T-helper 1 cell treated with Interleukin-12 subunit alpha and Interleukin-12 subunit beta and Interleukin-4 antibody, amounts not matched to agents 30 μg/mL and 1 μg/mL, for 36 hours (primary cell): ENCODE data around the gene SDC4.
A peak's percentile ranks its signal among the peaks of the same experiment; 100 is the strongest.

ENCODE experiments used
- H3K27ac Mint-ChIP-seq: one replicate; pipeline ENCODE4 v1.8.0; 2021; ENCODE audit warnings: mild to moderate bottlenecking, mixed read lengths
- H3K27me3 Mint-ChIP-seq: one replicate; pipeline ENCODE4 v1.8.0; 2021; ENCODE audit warnings: low read depth, mixed read lengths
- H3K36me3 Mint-ChIP-seq: one replicate; pipeline ENCODE4 v1.8.0; 2021; ENCODE audit warnings: low read depth, mixed read lengths
- H3K4me1 Mint-ChIP-seq: one replicate; pipeline ENCODE4 v1.8.0; 2021; ENCODE audit warnings: low read depth, mixed read lengths
- H3K4me3 Mint-ChIP-seq: one replicate; pipeline ENCODE4 v1.8.0; 2021; ENCODE audit warnings: mild to moderate bottlenecking, moderate library complexity, mixed read lengths
- H3K9me3 Mint-ChIP-seq: one replicate; pipeline ENCODE4 v1.8.0; 2021; ENCODE audit warnings: mixed read lengths

SDC4 gene, protein sequence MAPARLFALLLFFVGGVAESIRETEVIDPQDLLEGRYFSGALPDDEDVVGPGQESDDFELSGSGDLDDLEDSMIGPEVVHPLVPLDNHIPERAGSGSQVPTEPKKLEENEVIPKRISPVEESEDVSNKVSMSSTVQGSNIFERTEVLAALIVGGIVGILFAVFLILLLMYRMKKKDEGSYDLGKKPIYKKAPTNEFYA

DNA sequence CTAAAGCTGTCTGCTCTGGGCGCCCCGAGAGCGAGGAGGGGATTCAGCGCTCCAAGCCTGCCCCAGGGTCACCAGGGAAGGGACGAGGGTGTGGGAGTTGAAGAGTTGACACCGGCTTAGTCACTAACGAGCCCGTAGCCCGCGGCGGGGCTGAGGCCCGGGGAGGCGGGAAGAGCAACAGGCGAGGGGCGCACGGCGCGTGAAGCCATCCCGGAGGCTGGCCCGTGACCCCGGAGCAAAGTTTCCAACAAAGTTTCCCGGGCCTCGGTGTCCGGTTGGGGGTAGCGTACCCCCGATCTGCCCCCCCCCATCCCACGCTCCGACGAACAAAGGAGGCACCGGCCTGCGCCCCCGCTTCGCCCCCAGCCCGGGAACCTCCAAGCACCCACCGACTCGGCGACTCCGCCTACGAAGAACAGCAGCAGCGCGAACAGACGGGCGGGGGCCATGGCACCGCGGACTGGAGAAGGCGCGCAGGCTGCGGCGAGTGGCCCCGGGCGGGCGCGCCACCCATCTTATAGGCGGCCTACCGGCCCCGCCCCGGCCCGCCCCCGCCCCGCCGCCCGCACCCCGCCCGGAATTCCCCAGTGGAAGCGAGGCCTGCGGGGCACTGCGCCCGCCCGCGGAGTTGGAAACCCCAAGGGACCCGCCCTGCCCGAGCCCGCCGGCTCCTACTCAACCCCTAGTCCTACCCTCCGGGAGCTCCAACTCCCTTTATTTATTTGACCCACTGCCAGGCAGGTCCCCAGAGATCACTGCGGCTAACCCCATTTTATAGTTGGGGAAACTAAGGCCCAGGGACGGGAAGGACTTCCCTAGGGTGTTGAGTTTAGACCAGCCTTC, at the start of gene SDC4:
Gene SDC4, minus strand, starts transcription at position 489 of the 843 bp plus-strand sequence. Its CDS starts 40 bp downstream, at position 449.
- H3K4me1 Mint-ChIP-seq: peaks cover 52% of the 10 kb centered on the region
- H3K27ac Mint-ChIP-seq: peak within 1 kb of the TSS; percentile 72

DNA sequence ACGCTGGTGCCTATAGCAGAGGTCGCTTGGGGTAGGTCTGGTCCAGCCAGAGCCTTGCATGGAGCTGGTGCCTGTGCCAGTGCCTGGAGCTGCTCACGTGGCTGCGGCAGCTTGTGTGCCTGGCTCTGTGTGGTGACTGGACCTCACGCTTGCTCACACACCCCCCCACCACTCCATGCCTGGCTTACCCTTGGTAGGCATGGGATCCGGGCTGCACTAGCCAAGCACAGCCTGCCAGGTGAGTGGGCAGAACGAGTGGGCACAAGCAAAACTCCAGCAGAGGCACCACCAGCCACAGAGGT, 46.8 kb upstream of the SDC4 start:
- Mint-ChIP-seq H3K9me3 (peaks cover 9% of the 10 kb centered on the region), H3K4me3 (no peak overlapping the region), H3K27ac (no peak overlapping the region), H3K27me3 (no peaks in the 10 kb centered on the region), H3K4me1 (no peaks in the 10 kb centered on the region), H3K36me3 (peaks cover 5% of the 10 kb centered on the region)

More for the DNA sequence above, at the start of gene SDC4:
- Mint-ChIP-seq H3K27me3 (no peaks in the 10 kb centered on the region), H3K36me3 (peaks cover 7% of the 10 kb centered on the region), H3K9me3 (no peaks in the 10 kb centered on the region), H3K4me3 (peak within 1 kb of the TSS; percentile 95)

DNA sequence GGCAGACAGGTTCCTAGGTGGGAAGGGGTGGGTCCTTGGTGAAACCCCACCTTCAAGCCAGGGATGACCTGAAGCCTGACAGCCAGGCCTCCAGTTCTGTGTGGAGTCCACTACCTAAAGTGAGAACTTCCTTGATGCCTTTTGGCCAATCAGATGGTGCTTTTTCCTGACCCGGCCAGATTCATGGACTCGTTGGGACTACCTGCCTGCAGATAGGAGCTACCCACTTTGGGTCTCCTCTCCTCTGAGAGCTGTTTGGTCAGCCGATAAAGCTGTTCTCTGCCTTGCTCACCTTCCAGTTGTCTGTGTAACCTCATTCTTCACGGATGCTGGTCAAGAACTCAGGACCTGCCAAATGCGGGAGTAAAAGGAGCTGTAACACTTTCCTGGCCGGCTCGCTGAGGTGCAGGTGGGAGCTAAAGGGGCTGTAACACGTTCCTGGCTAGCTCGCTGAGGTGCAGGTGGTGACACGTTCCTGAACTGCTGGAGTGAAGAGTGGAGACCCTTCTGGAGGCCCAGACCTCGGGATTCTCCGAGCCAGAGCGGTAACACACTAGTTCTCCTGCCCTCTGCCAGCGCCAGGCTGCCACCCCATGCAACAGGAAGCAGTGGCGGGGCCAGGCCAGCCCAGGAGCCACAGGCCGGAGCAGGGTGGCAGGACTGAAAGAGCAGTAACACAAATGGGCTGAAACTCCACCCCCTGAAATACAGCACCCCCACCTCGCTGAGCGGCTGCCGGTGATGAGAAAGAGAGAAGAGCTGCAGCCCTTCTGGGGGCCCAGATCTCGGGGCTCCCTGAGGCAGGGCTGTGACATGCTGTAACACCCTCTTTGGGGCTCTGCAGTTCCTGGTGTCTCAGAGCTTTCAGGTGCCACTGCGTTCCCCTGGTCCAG, 46.2 kb upstream of the SDC4 start:
- Mint-ChIP-seq H3K27me3 (no peaks in the 10 kb centered on the region), H3K36me3 (peaks cover 1% of the 10 kb centered on the region), H3K27ac (no peak overlapping the region), H3K4me3 (no peak overlapping the region), H3K4me1 (no peaks in the 10 kb centered on the region), H3K9me3 (peaks cover 3% of the 10 kb centered on the region)

DNA sequence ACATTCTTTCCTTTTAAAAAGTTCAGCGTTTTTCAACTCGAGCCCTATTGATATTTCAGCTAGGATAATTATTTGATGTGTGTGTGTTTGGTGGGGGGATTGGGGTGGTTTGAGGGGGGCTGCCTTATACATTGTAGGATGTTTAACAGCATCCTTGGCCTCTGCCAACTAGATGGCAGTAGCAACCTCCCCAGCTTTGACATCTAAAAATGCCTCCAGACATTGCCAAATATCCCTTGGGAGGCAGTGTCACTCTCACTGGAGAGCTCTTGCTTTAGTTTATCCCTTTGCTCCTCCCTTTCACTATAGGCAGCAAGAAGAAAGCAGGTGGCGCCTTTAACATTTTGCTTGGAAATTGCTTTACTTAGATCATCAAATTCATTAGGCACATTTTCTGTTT, 44.5 kb upstream of the SDC4 start:
- peaks cover 2% of the 10 kb centered on the region for H3K27me3 Mint-ChIP-seq
- H3K4me1 Mint-ChIP-seq: no peaks in the 10 kb centered on the region
- H3K27ac Mint-ChIP-seq: no peak overlapping the region
- peaks cover 1% of the 10 kb centered on the region for H3K36me3 Mint-ChIP-seq
- no peak overlapping the region for H3K4me3 Mint-ChIP-seq
- no peaks in the 10 kb centered on the region for H3K9me3 Mint-ChIP-seq

DNA sequence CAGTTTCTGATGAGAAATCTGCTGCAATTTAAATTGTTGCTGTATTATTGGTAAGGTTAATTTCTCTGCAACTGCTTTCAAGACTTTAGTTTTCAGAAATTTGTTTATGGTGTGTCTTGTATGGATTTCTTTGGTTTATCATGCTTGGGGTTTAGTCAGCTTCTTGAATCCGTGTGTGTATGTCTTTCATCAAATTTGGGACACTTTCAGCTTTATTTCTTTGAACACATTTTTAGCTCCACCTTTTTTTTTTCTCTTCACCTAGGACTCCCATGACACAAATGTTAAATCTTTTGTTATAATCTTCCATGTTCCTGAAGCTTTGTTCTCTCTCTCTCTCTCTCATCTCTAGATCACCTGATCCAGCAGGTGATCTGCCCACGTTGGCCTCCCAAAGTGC, 43.3 kb upstream of the SDC4 start:
- H3K27ac Mint-ChIP-seq: no peak overlapping the region

DNA sequence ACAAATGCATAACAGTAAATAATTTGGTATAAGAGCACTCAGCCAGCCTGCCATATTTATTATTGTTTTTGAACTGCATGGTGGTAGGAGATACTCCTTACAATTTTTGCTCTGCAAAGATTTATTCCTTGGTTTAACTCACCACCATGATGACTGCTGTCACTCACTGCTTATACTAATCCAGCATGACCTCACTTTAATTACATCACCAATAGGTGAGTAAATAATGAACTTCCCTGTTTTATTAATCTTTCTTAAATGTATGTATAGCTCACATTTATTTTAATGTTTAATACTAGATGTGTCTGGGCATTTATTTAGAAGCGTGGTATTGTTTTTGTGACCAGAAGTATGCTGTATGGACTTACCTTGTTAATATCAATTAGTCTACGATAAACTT, 42.7 kb upstream of the SDC4 start:
- Mint-ChIP-seq H3K9me3 (peaks cover 9% of the 10 kb centered on the region), H3K27me3 (peaks cover 2% of the 10 kb centered on the region), H3K36me3 (peaks cover 5% of the 10 kb centered on the region), H3K4me1 (peaks cover 4% of the 10 kb centered on the region), H3K27ac (no peak overlapping the region), H3K4me3 (no peak overlapping the region)

More for the DNA sequence above, 43.3 kb upstream of the SDC4 start:
- Mint-ChIP-seq H3K9me3 (peaks cover 9% of the 10 kb centered on the region), H3K4me1 (peaks cover 4% of the 10 kb centered on the region), H3K4me3 (no peak overlapping the region), H3K36me3 (peaks cover 5% of the 10 kb centered on the region), H3K27me3 (peaks cover 2% of the 10 kb centered on the region)

DNA sequence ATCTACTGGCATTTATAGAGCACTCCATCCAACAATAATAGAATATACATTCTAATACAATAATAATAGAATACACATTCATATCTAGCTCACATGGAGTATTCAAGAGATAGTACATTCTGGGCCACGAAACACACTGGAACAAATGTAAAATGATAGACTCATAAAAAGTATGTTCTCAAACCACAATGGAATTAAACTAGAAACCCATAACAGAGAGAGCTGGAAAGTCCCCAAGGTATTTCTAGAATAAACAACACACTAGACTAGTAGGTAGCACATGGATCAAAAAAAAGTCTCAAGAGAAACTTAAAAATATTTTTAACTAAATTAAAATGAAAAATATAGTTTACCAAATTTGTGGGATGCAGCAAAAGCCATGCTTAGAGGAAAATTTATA, 39.0 kb upstream of the SDC4 start:
- peaks cover 4% of the 10 kb centered on the region for H3K4me1 Mint-ChIP-seq
- peaks cover 2% of the 10 kb centered on the region for H3K27me3 Mint-ChIP-seq
- H3K36me3 Mint-ChIP-seq: peaks cover 3% of the 10 kb centered on the region
- H3K27ac Mint-ChIP-seq: no peak overlapping the region
- no peak overlapping the region for H3K4me3 Mint-ChIP-seq
- H3K9me3 Mint-ChIP-seq: peaks cover 9% of the 10 kb centered on the region

DNA sequence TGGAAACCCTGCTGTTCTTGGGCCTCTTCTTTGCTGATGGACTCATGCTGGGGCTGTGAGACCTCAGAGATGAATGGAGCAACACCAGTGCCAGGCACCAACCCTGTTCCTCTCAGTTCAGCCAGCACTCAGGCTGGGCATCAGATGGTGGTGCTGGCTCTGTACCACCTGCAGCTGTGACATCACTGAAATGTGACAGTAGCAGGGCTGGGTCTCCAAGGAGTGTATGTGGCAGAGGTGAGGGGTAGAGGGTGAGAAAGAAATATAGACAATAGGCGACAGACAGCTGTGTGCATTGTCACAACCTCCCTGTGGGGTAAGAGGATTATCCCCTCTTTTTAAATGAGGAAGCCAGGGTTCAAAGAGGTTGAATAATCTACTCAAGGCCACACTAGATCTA, 30.0 kb upstream of the SDC4 start, which contains the start of gene TP53TG5:
Gene TP53TG5, minus strand, starts transcription at position 135 of the 400 bp plus-strand sequence. Its CDS starts 89 bp downstream, at position 46.
- no peaks in the 10 kb centered on the region for H3K27me3 Mint-ChIP-seq
- H3K27ac Mint-ChIP-seq: no peak within 1 kb of the TSS
- H3K4me3 Mint-ChIP-seq: no peak within 1 kb of the TSS
- H3K9me3 Mint-ChIP-seq: no peaks in the 10 kb centered on the region
- peaks cover 3% of the 10 kb centered on the region for H3K36me3 Mint-ChIP-seq
- peaks cover 13% of the 10 kb centered on the region for H3K4me1 Mint-ChIP-seq

DNA sequence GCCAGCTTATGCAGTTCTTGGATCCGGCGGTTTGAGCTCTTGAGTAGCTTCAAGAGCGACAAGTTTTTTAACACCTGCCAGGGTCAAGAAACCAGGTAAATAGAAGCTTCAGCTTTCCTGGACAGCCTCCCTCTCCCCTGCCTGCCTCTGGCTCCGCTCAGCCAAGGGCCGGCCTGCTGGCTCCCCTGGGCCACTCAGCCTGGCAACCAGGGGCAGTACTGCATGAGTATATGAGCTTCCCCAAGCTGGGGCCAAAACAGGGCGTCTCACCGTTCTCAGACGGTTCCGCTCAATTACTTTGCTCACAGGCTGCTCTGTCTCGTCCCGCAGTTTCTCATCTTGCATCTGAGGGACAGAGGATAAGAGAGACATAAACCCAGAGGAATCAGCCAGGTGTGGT, 29.0 kb upstream of the SDC4 start:
- Mint-ChIP-seq H3K27ac (no peak overlapping the region), H3K9me3 (no peaks in the 10 kb centered on the region), H3K4me3 (no peak overlapping the region), H3K36me3 (peaks cover 3% of the 10 kb centered on the region), H3K27me3 (no peaks in the 10 kb centered on the region), H3K4me1 (peaks cover 18% of the 10 kb centered on the region)

DNA sequence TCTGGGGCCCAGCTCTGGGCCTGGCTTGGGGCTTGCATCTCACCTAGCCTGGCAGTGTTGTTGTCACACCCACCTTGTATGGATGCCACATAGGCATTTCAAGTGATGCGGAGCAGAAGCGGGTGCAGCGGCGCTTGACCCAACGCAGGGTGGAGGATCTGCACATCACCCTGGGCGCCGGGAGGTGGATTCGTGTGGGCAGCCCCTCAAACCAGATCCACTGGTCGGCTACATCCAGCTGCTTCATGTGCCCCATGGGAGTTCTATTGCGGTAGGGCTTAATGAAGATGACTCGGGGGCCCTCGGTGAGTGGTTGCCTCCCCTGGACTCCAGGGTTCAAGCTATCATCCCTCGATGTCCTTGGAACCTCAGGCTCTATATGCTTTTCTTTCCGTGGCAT, 26.7 kb upstream of the SDC4 start:
- Mint-ChIP-seq H3K27ac (no peak overlapping the region), H3K27me3 (no peaks in the 10 kb centered on the region), H3K4me3 (no peak overlapping the region), H3K9me3 (no peaks in the 10 kb centered on the region), H3K36me3 (peaks cover 8% of the 10 kb centered on the region), H3K4me1 (peaks cover 19% of the 10 kb centered on the region)

DNA sequence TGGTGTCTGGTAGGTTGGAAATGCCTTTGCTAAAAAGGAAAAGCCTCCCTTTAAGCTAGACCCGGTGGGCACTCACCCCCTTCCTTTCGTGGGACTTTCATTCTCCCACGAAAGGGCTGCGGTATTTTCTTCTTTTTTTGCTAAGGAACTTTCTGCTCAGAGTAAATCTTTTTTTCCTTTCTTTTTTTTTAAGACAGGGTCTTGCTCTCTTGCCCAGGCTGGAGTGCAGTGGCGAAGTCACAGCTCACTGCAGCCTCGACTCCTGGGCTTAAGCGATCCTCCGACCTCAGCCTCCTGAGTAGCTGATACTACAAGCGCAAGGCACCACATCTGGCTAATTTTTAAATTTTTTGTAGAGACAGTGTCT, 25.9 kb upstream of the SDC4 start:
- Mint-ChIP-seq H3K4me3 (peak overlapping the region; percentile 83), H3K4me1 (peaks cover 22% of the 10 kb centered on the region), H3K27me3 (no peaks in the 10 kb centered on the region), H3K36me3 (peaks cover 7% of the 10 kb centered on the region), H3K27ac (peak overlapping the region; percentile 91), H3K9me3 (no peaks in the 10 kb centered on the region)

DNA sequence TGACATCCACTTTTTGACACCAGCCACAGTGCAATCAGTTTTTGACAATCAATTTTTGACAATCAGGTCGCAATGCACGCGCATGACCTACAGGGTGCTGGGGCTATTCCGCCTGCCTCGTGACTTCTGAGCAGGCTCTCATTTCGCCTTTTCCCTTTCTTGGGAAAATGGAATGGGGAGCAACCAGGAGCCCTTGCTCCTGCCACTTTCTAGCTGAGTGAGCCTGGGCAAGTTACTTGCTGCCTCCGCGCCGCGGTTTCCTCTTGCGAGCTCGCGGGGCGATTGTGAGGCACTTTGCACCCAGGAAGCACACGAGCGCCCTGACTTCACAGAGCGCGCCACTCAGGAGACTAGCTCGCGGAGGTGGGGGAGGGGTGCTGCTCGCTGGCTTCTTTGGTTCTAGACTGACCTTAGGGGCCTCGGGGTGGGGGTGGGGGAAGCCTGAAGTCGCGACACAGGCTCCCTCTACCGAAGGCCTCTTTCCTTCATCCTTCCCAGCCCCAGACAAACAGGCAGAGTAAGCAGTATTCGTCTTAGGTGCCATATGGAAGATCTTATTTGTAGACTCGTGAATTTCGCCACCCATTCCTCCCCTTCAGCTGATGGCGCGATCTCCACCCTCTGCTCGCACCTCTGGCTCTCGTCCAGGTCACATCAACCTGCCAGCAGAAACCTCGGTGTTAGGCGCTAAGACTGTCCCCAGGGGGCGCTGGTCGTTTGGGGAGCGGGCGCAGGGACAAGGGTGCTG, 25.3 kb upstream of the SDC4 start:
- peaks cover 28% of the 10 kb centered on the region for H3K4me1 Mint-ChIP-seq
- no peaks in the 10 kb centered on the region for H3K9me3 Mint-ChIP-seq
- no peaks in the 10 kb centered on the region for H3K27me3 Mint-ChIP-seq
- H3K4me3 Mint-ChIP-seq: peak overlapping the region; percentile 83
- H3K36me3 Mint-ChIP-seq: peaks cover 10% of the 10 kb centered on the region
- H3K27ac Mint-ChIP-seq: peak overlapping the region; percentile 91

DNA sequence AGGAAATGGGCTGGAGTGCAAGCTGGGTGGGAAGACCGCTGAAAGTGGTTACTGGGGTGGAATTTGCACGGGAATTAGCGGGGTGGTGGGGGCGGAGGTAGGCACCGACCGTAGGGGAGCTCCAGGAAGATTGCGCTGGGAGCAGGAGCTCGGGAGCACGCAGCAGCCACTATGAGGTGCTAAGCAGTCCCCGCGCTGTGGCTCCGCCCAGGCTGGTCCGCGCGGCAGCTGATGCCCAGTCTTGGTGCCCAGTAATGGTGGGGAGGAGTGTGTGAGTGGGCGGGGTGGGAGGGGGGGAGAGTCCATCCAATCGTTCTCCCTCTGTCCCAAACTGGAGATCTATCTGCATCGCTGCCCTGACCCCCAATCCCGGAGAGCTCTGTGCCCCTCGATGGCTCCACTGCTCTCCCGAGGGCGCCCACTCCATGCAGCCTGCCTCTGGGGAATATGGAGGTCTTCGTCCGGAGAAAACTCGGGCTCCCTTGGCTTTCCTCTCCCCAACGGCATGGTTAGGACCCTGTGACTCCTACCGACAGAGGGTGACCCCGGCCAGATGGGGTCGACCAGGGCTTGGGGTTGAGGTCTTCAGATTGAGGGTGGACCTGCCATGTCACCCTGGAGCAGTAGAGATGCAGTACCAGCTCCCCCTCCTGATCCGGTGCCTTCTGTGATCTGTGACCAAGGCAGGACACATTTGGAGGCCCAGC, 24.6 kb upstream of the SDC4 start:
- Mint-ChIP-seq H3K9me3 (no peaks in the 10 kb centered on the region), H3K4me1 (peaks cover 35% of the 10 kb centered on the region)

More for the DNA sequence above, 24.6 kb upstream of the SDC4 start:
- H3K36me3 Mint-ChIP-seq: peaks cover 17% of the 10 kb centered on the region
- H3K27ac Mint-ChIP-seq: peak overlapping the region; percentile 91
- H3K27me3 Mint-ChIP-seq: no peaks in the 10 kb centered on the region
- no peak overlapping the region for H3K4me3 Mint-ChIP-seq
